GM20000 (cell line): ENCODE data around the gene KRT74.
A peak's percentile ranks its signal among the peaks of the same experiment; 100 is the strongest.

Source experiments
- DNase-seq: peaks from one replicate; pipeline ENCODE4 v3.0.0; 2012; ENCODE audit warnings: low spot score
- CTCF ChIP-seq: IDR thresholded peaks from 2 replicates; pipeline ENCODE4 v1.5.1; 2012; ENCODE audit warnings: mild to moderate bottlenecking, control low read depth; ENCODE audit errors: extremely low read depth, missing control alignments

KRT74 gene

DNA sequence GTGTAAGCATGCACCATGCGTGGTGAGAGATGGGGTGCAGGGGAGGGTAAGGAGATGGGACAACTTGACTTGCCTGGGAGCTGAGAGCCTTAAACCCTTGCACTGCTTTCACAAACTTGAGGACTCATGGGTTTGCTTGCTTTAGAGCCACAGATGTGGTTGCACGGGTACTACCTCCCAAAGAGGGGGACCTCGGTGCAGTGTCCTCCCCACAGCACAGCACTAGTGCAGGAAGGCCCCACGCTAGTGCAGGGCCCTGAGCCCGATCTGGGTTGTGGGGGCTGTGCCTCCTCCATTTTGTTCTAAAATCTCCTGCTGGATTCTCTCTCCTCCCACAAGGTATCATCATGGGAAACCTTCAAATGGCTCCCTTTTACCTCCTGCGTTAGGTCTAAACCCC, 16.4 kb upstream of the KRT74 start:
- TF ChIP-seq CTCF = no peak
- no peak for DNase-seq

DNA sequence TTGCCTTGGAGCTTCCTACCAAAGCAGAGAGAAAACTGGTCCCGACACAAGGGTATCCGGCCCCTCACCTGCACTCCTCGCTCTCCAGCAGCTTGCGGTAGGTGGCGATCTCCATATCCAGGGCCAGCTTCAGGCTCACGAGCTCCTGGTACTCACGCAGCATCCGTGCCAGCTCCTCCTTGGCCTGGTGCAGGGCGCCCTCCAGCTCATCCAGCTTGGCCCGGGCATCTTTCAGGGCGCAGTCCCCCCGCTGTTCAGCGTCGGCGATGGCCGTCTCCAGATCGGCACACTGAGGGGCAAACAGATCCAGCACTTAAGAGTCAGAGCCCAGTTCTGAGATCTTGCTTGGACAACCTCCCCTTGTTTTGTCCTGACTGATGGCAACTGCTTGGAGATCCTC, 13.9 kb upstream of the KRT74 start:
- TF ChIP-seq CTCF = no peak
- no peak for DNase-seq

GRCh38 chr12:52585946-52586345, 12.3 kb upstream of the KRT74 start:
- TF ChIP-seq CTCF = no peak
- no peak for DNase-seq

DNA sequence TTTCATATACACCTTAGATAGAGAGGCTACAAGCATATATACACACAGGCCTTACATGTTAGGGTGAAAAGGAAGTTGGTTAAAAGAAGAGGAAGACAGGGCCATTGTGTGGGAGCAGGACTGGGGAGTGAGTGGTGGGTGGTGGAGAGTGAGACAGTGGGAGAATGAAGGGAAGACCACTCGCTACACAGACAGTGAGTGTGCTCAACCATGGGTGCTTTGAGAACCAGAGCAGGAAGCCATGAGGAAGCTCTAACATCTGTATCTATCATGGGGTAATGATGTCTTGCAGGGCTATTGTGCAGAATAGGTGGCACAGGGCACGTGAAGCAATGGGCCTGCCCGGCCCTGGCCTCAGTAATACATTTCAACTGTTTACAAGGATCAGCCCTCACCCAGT, 11.4 kb upstream of the KRT74 start:
- TF ChIP-seq CTCF = no peak
- DNase-seq = no peak

DNA sequence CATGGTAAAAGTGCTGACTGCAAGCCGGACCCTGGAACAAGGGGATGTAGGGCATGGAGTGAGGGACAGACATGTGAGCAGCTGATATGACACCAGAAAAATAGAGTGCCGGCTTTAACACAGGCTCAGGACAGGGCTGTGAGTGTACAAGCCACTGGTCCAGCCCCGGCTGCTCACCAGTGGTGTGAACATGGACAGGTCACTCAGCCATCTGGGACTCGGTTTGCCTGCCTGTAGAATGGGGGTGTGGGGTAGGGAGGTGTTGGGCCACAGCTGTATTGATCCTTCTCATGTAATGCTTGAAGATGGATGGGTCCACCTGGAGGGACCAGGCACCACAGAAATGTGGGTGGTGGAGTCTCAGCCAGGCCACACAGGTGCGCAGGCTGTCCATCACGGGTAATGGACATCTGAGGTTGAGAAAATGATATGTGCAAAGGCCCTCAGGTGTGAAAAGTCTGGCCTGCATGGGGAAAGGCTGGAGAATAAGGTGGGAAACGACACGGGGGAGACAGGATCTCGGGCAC, 10.6 kb upstream of the KRT74 start:
- no peak for DNase-seq
- no peak for TF ChIP-seq CTCF

- TF ChIP-seq CTCF = peak; percentile 56
- DNase-seq = peak; percentile 71
Observed at GRCh38 chr12:52582971-52583456, 9.4 kb upstream of the KRT74 start.

DNA sequence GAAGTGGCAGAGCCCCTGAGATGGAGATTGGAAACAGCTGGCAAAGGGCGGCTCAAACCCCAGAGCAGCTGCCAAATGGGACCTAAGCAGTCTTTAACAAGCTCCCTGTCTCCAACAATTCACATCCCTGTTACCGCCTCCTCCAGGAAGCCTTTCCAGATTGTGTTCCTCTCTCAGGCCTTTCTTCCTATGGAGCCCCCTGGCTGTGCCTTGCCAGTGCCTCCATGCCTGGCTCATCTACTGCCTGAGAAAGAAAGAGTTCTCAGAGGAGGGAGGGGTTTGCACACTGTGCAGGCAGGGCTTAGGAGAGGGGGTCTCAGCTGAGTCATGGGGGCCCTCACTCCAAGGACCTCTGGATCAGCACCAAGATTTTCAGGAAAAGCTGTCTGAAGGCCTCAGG, 8.8 kb upstream of the KRT74 start:
- no peak for TF ChIP-seq CTCF
- DNase-seq = no peak
